GM12873 (cell line): ENCODE results near the gene TMC8.

Experiments used
- CTCF ChIP-seq: IDR thresholded peaks from 2 replicates; pipeline ENCODE4 v1.5.1; 2012; ENCODE audit warnings: low read depth, mild to moderate bottlenecking, moderate library complexity, low read length, control low read depth; ENCODE audit not compliant: insufficient read depth; ENCODE audit errors: missing control alignments

TMC8 gene

DNA sequence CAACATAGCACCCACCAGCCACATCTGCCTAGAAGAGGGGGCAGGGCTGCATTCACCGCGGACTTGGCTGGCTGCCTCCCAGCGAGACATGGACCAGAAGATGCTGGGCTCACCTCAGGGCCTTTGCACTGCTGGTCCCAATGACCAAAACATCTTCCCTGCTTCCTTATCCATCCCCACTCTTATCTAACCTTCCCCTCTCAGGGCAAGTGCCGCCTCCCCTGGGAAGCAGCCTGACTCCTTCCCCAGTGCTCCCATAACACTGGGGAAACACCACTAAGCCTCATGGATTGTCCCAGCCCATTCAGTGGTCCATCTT is 7.7 kb upstream of the TMC8 start:
- TF ChIP-seq CTCF: no peak

DNA sequence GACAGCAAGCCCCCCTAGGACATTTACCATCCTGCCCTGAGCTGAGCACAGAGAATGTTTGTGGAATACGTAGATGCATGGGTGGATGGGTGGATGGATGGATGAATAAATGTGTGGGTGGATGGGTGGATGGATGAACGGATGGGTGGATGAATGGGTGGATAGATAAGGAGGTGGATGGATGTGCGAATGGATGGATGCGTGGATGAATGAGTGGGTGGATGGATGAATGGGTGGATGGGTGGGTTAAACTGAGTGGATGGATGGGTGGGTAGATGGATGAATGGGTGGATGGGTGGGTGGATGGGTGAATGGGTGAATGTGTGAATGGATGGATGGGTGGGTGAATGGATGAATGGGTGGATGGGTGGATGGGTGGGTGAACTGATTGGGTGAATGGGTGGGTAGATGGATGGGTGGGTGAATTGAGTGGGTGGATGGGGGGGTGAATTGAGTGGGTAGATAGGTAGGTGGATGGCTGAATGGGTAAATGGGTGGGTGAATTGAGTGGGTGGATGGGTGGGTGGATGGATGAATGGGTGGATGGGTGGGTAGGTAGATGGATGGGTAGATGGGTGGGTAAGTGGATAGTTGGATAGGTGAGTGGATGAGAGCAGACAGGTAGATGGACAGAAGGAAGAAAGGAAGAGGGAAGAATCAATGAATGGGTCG is 7.2 kb upstream of the TMC8 start:
- no peak for TF ChIP-seq CTCF

- TF ChIP-seq CTCF: no peak
Measured at GRCh38 chr17:78124081-78124835, 6.3 kb upstream of the TMC8 start.

GRCh38 chr17:78124836-78125137 is 5.8 kb upstream of the TMC8 start:
- TF ChIP-seq CTCF: no peak

DNA sequence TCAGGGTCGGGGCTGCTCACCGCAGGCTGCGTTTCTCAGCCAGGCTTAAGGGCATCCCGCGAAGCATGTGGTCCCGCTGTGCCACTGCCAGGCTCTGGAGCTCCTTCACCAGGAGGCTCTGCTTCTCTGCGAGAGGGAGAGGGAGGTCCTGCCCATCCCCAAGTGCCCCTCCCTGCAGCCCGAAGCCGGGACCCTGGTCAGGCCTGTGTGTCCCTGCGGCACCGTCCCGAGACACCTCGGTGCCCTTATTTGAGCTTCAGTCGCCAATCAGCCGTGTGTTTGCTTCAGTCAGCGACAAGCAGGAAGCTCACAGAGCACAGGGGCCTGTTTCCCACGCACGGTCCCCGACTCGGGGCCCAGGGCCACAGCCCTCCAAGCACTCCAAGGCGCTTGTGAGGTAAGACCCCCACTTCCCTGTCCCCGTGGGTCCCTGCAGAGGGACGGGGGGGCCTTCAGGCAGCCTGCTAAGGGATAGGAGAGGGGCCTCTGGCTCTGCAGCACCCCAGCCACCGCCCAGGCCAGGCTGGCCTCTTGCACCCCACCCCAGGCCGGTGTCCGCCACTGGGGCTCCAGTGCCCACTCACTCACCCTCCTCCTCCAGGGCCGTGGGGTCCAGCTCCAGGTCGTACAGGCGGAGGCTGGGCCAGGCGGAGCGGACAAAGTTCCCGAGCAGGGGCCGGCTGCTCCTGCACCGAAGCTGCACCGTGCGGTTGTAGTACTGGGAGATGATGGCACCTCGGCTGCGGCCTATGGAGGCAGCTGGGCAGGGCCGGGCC is 5.2 kb upstream of the TMC8 start:
- no peak for TF ChIP-seq CTCF

GRCh38 chr17:78125976-78126894 is 4.3 kb upstream of the TMC8 start:
- TF ChIP-seq CTCF: no peak
